GM23248 (cell line): ENCODE results near the gene CACNA2D1.

Experiments used
- EZH2 ChIP-seq: fragments of 200-600 bp; sonication (generic); IDR thresholded peaks from 2 replicates; pipeline ENCODE4 v1.6.1; 2018; ENCODE audit warnings: antibody characterized with exemption, mild to moderate bottlenecking; ENCODE audit not compliant: insufficient read depth, poor library complexity, severe bottlenecking
- EZH2phosphoT487 ChIP-seq: fragments of 200-600 bp; sonication (generic); IDR thresholded peaks from 2 replicates; pipeline ENCODE4 v1.6.1; 2018; ENCODE audit warnings: antibody characterized with exemption, moderate library complexity, mild to moderate bottlenecking, low read depth; ENCODE audit not compliant: insufficient read depth

DNA sequence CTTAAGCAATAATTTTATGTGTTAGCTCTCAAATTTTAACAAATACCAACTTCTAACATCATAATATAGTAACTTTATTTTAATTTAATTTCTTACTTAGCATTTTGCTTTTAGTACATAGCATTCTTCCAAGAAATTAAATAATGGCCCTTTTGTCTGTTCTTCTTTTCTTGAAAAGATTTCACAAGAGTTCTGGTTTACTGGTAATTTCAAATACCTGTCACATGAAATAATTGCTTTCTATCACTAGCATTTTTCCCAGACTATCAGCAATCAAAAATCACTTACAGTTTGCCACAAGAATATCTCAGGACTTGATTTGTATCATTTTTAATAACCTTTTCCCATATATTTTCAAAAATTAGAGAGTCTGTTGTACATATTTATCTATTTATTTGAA is 193.0 kb downstream of the CACNA2D1 start:
- TF ChIP-seq EZH2phosphoT487 (no peak), EZH2 (no peak)
